ENCODE data around the gene SAMD8. TPM values are rescaled to one million over a fixed set of nuclear protein-coding genes. Genes with fewer than 3 reads are reported as not detected.
"Not testable (repeated sequence)": the region's sequence is repeated elsewhere in the genome, so short reads cannot be mapped to it uniquely, and the experiment has no call there.

The SAMD8 gene
- total RNA-seq, 1 donor from 2014 or later = 14.9 TPM

DNA sequence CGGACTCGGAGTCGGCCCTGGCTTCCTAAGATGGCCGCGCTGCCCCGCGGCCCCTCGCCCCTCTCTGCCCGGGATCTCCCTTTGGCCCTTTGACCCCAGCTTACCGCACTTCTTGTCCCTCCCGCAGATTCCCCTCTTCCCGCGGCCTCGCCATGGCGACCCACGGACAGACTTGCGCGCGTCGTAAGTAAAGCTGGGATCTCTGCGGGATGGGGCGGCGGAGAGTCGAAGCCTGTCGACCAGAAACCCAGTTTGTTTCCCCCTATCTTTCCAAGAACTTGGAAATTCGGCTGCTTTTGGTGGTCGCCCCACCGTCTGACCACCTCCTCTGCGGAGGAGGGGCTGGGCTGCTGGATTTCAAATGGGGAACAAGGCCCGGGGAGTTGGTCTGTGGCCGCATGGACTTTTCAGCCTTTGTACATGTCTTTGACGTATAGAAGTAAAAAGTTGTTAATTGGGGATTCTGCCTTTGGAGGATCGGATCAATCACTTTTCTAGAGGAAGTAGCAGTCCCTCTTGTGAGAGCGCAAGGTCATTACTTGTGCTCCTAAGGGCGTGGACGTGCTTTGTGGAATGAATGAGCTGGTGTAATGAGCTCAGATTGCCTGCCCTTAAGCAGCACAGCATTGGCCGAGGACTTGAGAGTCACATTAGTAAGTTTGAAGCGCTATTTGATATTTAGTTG, 99.7 kb downstream of the SAMD8 start:
- Mint-ChIP-seq H3K36me3 (ENCODE audit: low read depth) (peaks cover 43% of the 10 kb centered on the region), H3K4me1 (ENCODE audit: low read depth) (peaks cover 34% of the 10 kb centered on the region), H3K27me3 (ENCODE audit: low read depth) (no peaks in the 10 kb centered on the region), H3K9me3 (no peaks in the 10 kb centered on the region), H3K27ac (peak overlapping the region; percentile 97), H3K4me3 (ENCODE audit: low read depth) (peak overlapping the region; percentile 97)
- peak; percentile 24 for DNase-seq (ENCODE audit: low spot score)
- intact Hi-C loops (cut with micrococcal nuclease) = loop anchor here (2.0 to 5.0 kb wide), 3 partner anchors 22 to 624 kb away; no protein-coding TSS in a partner anchor

DNA sequence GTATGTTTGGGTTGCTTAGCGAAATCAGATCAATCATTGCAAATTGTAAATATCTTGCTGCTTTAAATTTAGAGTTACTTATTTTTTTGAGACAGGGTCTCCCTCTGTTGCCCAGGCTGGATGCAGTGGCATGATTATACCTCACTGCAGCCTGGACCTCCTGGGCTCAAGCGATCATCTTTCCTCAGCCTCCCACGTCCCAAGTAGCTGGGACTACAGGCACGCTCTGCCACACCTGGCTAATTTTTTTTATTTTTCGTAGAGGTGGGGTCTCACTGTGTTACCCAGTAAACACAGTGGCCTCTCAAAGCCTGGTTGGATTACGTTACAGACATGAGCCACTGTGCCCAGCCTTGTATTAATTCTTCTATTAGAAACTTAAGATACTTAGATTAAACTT, 100.9 kb downstream of the SAMD8 start:
- Mint-ChIP-seq H3K4me1 (ENCODE audit: low read depth) (peaks cover 40% of the 10 kb centered on the region), H3K27me3 (ENCODE audit: low read depth) (no peaks in the 10 kb centered on the region), H3K36me3 (ENCODE audit: low read depth) (peaks cover 54% of the 10 kb centered on the region), H3K27ac (peak overlapping the region; percentile 12), H3K4me3 (ENCODE audit: low read depth) (peak overlapping the region; percentile 97), H3K9me3 (no peaks in the 10 kb centered on the region)
- intact Hi-C loops (cut with micrococcal nuclease) = loop anchor here (5.0 kb wide), 2 partner anchors 75 to 625 kb away; no protein-coding TSS in a partner anchor
- DNase-seq (ENCODE audit: low spot score) = no peak

DNA sequence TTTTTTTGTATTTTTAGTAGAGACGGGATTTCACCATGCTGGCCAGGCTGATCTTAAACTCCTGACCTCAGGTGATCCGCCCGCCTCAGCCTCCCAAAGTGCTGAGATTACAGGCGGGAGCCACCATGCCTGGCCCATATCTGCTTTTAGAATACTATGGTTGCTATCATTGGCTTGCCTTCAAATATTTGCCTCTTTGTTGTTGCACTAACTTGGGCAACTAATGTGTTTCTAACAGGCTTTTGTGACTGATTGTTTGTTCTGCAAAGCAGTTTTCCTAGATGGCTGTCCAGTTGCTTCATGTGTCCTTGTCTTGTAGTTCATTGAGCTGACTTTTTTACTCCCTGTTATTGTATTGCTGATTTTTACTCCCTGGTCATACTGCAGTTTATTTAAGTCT, 108.8 kb downstream of the SAMD8 start:
- no peaks in the 10 kb centered on the region for H3K9me3 Mint-ChIP-seq
- H3K4me3 Mint-ChIP-seq (ENCODE audit: low read depth) = no peak overlapping the region
- no peak overlapping the region for H3K27ac Mint-ChIP-seq
- H3K27me3 Mint-ChIP-seq (ENCODE audit: low read depth) = no peaks in the 10 kb centered on the region
- peaks cover 87% of the 10 kb centered on the region for H3K36me3 Mint-ChIP-seq (ENCODE audit: low read depth)
- peaks cover 32% of the 10 kb centered on the region for H3K4me1 Mint-ChIP-seq (ENCODE audit: low read depth)
- intact Hi-C loops (cut with micrococcal nuclease) = no loop called here
- no peak for DNase-seq (ENCODE audit: low spot score)

DNA sequence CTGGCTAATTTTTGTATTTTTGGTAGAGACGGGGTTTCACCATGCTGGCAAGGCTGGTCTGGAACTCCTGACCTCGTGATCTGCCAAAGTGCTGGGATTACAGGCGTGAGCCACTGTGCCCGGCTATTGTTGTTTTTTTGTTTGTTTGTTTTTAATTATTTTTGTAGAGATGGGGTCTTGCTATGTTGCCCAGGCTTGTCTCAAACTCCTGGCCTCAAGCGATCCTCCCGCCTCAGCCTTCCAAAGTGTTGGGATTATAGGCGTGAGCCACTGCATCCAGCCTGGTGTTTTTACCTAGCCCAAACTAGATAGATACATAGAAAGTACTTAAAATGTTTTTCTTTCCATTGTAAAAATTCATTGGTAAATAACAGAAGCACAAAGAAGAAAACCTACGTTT, 110.0 kb downstream of the SAMD8 start:
- H3K4me3 Mint-ChIP-seq (ENCODE audit: low read depth); intact Hi-C loops (cut with micrococcal nuclease); H3K27me3 Mint-ChIP-seq (ENCODE audit: low read depth); H3K9me3 Mint-ChIP-seq; DNase-seq (ENCODE audit: low spot score); H3K27ac Mint-ChIP-seq: not testable (repeated sequence)
- Mint-ChIP-seq H3K4me1 (ENCODE audit: low read depth) (peaks cover 32% of the 10 kb centered on the region), H3K36me3 (ENCODE audit: low read depth) (peaks cover 86% of the 10 kb centered on the region)

DNA sequence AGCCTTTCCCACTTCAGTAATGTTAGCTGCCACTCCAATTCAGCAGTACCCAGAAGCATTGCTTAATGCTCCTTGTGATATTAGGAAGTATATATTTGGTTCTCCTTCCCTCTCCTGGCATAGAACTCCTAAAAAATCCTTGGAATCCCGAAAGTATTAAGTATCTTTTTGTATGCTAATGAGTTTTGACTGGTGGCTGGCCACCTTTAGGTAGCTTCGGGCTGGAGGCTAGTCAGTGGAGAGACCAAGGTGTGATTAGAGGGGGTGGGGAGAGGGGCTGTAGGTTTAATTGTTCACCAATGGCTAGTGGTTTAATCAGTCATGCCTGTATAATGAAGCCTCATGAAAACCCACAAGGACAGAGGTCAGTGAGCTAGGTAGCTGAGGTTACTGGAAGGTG, 112.1 kb downstream of the SAMD8 start:
- H3K27me3 Mint-ChIP-seq (ENCODE audit: low read depth) = no peaks in the 10 kb centered on the region
- no peak for DNase-seq (ENCODE audit: low spot score)
- H3K27ac Mint-ChIP-seq = no peak overlapping the region
- intact Hi-C loops (cut with micrococcal nuclease) = no loop called here
- H3K36me3 Mint-ChIP-seq (ENCODE audit: low read depth) = peaks cover 76% of the 10 kb centered on the region
- no peak overlapping the region for H3K4me3 Mint-ChIP-seq (ENCODE audit: low read depth)
- no peaks in the 10 kb centered on the region for H3K9me3 Mint-ChIP-seq
- H3K4me1 Mint-ChIP-seq (ENCODE audit: low read depth) = peaks cover 28% of the 10 kb centered on the region

DNA sequence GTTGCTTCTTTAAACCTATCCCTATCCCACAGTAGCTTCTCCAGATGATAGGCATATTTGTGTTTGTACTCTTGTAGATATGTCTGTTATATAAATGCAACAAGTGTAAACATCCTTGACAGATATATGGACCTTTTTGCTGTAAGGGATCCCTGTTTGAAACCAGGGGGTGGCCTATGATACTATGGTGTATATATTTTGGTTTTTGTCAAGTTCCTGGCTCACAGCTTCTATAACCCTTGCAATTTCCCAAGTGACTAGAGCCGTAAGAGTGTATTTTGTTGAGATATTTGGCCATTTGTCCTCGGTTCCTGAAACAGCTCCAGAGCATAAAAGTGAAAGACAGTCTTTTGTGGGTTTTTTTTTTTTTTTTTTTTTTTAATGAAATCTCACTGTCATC, 114.6 kb downstream of the SAMD8 start:
- DNase-seq (ENCODE audit: low spot score) = no peak
- Mint-ChIP-seq H3K4me3 (ENCODE audit: low read depth) (no peak overlapping the region), H3K27ac (no peak overlapping the region), H3K4me1 (ENCODE audit: low read depth) (peaks cover 34% of the 10 kb centered on the region), H3K27me3 (ENCODE audit: low read depth) (no peaks in the 10 kb centered on the region), H3K36me3 (ENCODE audit: low read depth) (peaks cover 80% of the 10 kb centered on the region), H3K9me3 (no peaks in the 10 kb centered on the region)
- intact Hi-C loops (cut with micrococcal nuclease) = no loop called here

DNA sequence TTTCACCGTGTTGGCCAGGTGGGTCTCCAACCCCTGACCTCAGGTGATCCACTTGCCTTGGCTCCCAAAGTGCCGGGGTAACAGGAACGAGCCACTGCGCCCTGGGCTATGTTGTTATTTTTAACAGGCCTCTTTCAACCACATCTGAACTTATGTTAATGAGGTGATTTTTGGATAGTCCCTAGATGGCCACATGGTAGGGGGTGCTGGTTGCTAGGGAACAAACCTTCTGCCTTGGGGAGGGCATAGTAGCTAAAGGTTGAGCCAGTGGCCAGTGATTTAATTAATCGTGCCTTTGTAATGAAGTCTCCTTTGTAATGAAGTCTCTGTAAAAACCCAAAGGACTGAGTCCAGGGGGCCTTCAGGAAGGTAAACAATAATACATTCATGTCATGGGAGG, 115.2 kb downstream of the SAMD8 start:
- Mint-ChIP-seq H3K27me3 (ENCODE audit: low read depth) (no peaks in the 10 kb centered on the region), H3K4me3 (ENCODE audit: low read depth) (no peak overlapping the region), H3K27ac (no peak overlapping the region), H3K36me3 (ENCODE audit: low read depth) (peaks cover 80% of the 10 kb centered on the region), H3K4me1 (ENCODE audit: low read depth) (peaks cover 34% of the 10 kb centered on the region), H3K9me3 (no peaks in the 10 kb centered on the region)
- intact Hi-C loops (cut with micrococcal nuclease) = no loop called here
- no peak for DNase-seq (ENCODE audit: low spot score)

DNA sequence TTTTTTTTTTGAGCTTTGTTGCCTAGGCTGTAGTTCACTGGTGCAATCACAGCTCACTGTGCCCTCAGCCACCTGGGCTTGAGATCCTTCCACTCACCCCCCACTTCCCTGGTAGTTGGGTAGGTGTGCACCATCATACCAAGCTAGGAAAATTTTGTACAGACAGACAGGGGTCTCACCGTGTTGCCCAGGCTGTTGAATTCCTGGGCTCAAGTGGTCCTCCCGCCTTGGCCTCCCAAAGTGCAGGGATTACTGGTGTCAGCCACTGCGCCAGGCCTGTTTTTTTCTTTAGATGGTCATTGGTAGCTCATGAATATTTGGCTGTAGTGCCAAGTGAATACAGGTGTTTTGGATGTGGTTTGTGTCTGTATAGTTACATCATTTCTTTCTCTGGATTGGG, 116.8 kb downstream of the SAMD8 start:
- Mint-ChIP-seq H3K4me1 (ENCODE audit: low read depth) (peaks cover 31% of the 10 kb centered on the region), H3K4me3 (ENCODE audit: low read depth) (no peak overlapping the region), H3K36me3 (ENCODE audit: low read depth) (peaks cover 81% of the 10 kb centered on the region), H3K27ac (no peak overlapping the region), H3K9me3 (no peaks in the 10 kb centered on the region), H3K27me3 (ENCODE audit: low read depth) (no peaks in the 10 kb centered on the region)
- no peak for DNase-seq (ENCODE audit: low spot score)
- intact Hi-C loops (cut with micrococcal nuclease) = no loop called here

DNA sequence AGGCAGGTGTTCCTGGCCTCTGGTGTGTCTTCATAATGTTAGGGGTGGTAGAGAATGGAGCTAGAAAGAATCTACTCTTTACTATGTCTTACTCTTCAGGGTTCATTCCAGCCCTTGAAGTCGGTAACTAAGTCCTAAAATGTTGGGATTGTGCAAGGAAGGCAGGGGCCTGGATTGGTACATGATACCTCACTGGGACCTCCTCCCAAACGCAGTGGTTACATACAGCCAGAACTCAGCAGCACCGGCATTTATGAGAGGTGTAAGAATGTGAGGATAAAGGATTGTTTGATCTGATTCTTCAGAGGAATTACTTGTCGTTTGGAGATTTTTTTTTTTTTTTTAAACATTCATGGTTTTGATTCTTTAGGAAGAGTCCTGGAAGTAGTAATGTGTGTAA, 117.4 kb downstream of the SAMD8 start:
- no peak for DNase-seq (ENCODE audit: low spot score)
- H3K9me3 Mint-ChIP-seq = no peaks in the 10 kb centered on the region
- no peaks in the 10 kb centered on the region for H3K27me3 Mint-ChIP-seq (ENCODE audit: low read depth)
- intact Hi-C loops (cut with micrococcal nuclease) = no loop called here
- H3K27ac Mint-ChIP-seq = no peak overlapping the region
- no peak overlapping the region for H3K4me3 Mint-ChIP-seq (ENCODE audit: low read depth)
- peaks cover 80% of the 10 kb centered on the region for H3K36me3 Mint-ChIP-seq (ENCODE audit: low read depth)
- peaks cover 33% of the 10 kb centered on the region for H3K4me1 Mint-ChIP-seq (ENCODE audit: low read depth)

DNA sequence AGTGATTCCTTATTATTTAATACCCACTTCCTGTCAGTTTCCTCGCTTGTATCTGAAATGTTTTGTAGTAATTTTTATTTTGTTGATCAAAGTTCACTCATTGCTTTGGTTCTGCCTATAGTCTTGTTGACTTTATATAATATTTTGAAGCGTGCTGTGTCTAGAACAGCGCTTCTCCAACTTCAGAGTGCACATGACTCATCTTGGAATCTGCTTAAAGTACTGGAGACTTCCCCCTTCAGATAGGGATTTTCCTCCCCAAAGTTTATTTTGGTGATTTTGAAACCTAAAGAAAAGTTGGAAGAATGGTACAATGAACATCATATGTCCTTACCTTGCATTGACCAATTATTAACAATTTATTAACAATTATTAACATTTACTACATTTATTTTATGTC, 118.5 kb downstream of the SAMD8 start:
- H3K4me1 Mint-ChIP-seq (ENCODE audit: low read depth) = peaks cover 21% of the 10 kb centered on the region

DNA sequence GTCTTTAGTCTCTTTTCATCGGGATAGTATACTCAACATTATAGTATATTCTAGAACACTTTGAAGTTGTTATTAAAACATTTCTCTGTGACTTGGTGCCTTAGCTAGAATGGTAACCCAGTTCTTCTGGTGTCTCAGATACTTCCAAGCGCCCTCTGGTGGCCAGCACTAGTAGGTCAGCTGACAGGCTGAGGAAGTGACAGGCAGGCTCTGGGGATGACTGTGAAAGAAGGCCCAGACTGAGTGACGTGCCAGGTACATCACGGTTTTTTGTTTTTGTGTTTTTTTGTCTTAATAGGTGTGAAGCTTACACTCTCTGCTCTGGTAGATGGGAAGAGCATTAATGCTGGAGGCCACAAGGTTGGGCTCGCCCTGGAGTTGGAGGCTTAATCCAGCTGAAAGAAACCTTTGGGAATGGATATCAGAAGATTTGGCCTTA, 119.2 kb downstream of the SAMD8 start:
- H3K27me3 Mint-ChIP-seq (ENCODE audit: low read depth) = no peaks in the 10 kb centered on the region
- peak overlapping the region; percentile 93 for H3K27ac Mint-ChIP-seq
- H3K9me3 Mint-ChIP-seq = no peaks in the 10 kb centered on the region
- intact Hi-C loops (cut with micrococcal nuclease) = loop anchor here (1.0 to 10.0 kb wide), 5 partner anchors 20 to 1076 kb away; partner anchors contain the start of genes ADK, AP3M1, KAT6B and VDAC2
- H3K4me1 Mint-ChIP-seq (ENCODE audit: low read depth) = peaks cover 17% of the 10 kb centered on the region
- peaks cover 62% of the 10 kb centered on the region for H3K36me3 Mint-ChIP-seq (ENCODE audit: low read depth)
- no peak overlapping the region for H3K4me3 Mint-ChIP-seq (ENCODE audit: low read depth)
- peak; percentile 88 for DNase-seq (ENCODE audit: low spot score)

More for the DNA sequence above, 118.5 kb downstream of the SAMD8 start:
- H3K4me3 Mint-ChIP-seq (ENCODE audit: low read depth) = no peak overlapping the region
- no peak overlapping the region for H3K27ac Mint-ChIP-seq
- DNase-seq (ENCODE audit: low spot score) = no peak
- no peaks in the 10 kb centered on the region for H3K9me3 Mint-ChIP-seq
- intact Hi-C loops (cut with micrococcal nuclease) = loop anchor here (1.0 to 10.0 kb wide), 5 partner anchors 20 to 1075 kb away; partner anchors contain the start of genes ADK, AP3M1, KAT6B and VDAC2
- H3K36me3 Mint-ChIP-seq (ENCODE audit: low read depth) = peaks cover 68% of the 10 kb centered on the region
- no peaks in the 10 kb centered on the region for H3K27me3 Mint-ChIP-seq (ENCODE audit: low read depth)

Measured in activated T-helper 2 cell treated with anti-CD3 and anti-CD28 coated beads, Interferon-gamma antibody, Interleukin-2, Interleukin-4, amounts not matched to agents 10 μg/mL and 5 μg/mL and 100 μg/mL, durations not matched to agents 14 hours and 24 hours and 36 hours (primary cell).